NCI-H524 treated with DMSO at 0.1 percent for 48 hours (cell line): ENCODE data around the gene PHACTR1.

Source experiments
- DNase-seq: peaks from one replicate; lab custom pipeline; 2025; lab: John Stamatoyannopoulos, UW

Gene PHACTR1

DNA sequence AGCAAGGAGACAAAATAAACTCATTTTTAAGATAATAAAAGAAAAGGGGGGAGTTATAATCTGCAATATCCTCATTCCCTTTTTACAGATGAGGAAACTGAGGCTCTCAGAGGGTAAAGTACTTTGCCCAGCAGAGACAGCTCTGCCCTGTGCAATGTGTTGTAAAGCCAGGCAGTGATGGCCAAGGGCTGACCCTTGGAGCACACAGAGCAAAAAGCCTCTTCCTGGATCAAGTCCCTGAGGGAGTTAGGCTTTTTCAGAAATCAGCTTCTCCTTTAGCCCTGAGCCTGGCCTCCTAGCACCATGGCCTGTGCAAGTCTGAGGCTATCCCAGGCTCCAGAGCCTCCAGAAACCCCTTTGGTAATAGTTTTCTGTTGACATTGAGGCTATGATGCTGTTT, 234.8 kb downstream of the PHACTR1 start:
- no peak for DNase-seq

DNA sequence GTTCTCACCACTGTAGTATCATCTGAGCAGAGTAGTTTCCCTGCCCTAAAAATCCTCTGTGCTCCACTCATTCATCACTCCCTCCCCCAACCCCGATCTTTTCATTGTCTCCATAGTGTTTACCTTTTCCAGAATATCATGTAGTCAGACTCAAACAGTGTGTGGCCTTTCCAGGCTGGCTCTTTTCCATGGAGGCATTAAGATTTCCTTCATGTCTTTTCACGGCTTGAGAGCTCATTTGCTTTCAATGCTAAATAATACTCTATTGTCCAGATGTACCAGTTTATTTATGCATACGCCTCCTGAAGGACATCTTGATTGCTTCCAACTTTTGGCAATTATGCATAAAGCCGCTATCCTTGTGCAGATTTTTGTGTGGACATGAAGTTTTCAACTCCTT, 235.8 kb downstream of the PHACTR1 start:
- no peak for DNase-seq

DNA sequence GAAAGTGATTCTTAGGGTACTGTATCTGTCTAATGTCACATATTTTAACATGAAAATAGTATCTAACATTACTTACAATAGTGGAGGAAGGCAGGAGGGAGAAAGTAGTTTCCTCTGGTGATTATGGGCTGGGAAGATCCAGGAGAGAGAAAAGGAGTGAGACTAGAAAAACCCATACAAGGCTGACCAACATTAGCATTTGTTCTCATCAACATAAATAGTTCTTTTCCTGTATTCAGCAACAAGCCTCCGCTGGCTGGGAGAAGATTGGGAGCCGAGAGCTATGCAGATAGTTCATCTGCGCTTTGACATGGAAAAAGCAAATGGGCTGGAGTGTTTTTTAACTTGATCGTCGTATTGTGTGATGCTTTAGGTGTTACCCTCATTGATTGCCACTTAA, 239.4 kb downstream of the PHACTR1 start:
- DNase-seq = no peak

DNA sequence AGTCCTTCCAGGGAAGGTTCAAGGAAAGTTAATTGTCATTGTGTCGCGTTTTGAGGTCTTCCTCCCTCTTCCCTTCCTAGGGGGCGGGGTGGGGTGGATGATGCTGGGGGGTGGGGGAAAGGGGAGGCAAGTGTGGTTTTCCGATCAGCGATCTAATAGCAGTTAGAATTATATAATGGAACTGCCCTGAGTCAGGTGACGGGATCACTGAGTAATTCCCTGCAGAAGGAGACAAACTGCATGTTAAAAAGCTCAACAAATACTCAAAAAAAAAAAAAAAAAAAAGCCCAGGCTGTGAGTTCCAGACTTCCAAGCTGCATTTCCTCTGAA, 240.4 kb downstream of the PHACTR1 start:
- DNase-seq = no peak

DNA sequence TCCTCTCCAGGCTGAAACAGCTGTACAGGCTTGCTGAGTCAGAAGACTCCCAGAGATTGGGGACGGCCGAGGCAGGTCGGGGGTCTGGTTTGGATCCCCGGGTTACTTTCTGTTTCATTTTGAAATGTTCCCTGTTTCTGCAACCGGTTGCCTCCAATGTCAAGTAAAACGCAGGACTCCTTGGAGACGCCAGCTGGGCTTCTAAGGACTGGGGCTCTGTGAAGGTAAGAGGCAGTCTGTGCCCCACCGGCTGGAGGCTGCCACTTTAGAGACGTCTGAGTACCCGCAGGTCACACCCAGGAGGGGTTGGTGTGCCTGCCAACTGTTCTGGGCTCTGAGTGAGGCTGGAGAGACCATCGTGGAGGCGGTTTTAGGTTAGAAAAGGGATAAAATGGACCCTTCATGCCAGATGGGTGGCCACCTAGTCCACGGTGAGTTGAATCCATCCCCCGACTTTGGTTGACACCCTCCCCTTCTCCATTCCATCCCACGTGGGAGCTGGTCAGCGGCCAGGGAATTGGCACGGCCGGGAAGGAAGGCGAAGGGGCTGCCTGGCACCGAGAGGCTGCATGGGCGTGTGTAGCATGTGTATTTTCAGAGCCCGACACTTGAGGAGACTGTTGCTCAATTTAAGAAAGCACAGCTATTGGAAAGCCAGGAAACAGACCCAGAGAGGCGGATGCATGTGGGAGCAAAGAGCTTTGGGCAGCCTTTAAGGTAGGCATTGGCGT, 240.9 kb downstream of the PHACTR1 start:
- peak; percentile 65 for DNase-seq

DNA sequence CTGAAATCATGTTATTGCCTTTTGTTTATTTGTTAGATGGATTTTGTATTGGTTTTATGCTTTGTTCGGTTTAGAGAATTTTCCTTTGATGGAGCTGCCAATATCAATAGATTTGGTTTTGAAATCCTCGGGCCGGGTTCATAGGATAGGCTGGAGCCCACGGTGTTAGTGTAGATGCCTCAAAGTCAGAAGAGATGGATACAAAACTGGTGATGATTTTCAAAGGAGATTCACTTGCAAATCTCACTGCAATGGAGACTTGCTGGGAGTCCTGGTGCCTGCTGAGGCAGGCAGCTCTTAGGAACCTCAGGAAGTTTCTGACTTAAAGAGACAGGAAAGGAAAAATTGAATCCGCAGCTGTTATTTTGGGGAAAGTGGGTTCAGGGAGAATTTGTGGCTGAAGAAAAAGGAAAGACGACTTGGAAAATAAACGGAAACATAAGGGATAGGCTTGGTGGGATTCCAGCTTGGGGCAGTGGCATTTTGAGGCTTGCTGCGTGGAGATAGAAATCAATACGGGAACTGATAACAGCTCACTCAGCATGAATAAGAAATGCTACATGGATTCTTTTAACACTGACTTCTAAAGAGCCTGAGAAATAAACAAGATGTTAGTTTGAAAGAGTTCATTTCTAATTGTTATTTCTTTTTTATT, 241.6 kb downstream of the PHACTR1 start:
- no peak for DNase-seq

DNA sequence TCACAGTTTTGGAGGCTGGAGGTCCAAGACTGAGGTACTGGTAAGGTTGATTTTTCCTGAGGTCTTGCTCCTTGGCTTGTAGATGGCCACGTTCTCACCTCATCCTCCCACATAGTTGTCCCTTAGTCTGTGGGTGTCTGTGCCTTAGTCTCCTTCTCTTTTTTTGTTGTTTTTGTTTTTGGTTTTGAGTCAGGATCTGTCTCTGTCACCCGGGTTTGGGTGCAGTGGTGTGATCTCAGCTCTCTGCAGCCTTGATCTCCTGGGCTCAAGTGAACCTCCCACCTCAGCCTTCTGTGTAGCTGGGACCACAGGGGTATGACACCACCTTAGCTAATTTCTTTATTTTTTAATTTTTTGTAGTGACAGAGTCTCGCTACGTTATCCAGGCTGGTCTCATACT, 245.2 kb downstream of the PHACTR1 start:
- no peak for DNase-seq

DNA sequence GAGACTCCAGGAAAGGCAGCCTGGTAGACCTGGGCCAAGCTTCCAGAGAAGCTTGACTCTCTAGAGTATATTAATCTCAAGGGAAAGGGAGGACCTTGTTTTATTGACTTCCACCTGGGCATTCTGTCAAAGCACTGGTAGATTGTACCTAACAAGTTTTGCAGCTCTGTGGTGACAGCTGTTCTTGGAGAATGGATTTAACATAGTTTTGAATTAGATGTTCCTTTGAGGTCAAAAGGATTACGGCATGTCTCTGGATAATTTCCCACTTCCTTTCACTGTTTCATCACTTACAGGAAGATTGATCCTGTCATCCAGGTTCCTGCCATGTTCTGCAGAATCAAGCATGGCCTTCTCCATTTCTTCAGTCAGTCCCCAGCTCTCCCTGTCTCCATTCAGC, 246.0 kb downstream of the PHACTR1 start:
- DNase-seq = no peak

DNA sequence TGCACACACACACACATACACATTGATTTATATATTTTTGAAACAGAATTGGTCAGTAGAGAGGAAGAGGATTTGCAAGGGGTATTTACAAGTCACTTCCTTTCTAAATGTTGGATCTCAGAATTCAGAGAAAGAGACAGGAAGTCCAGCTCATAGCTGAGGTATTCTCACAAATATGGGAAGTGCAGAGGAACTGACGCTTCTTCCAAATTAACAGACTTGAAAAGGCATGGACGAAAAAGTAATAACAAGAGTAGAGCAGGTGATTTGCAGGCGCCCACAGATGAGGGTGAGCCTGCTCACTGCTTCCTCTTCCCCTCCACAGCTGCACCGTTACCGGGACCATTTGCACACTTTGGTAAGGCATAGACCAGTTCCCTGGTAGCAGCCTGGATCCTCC, 246.4 kb downstream of the PHACTR1 start:
- no peak for DNase-seq

DNA sequence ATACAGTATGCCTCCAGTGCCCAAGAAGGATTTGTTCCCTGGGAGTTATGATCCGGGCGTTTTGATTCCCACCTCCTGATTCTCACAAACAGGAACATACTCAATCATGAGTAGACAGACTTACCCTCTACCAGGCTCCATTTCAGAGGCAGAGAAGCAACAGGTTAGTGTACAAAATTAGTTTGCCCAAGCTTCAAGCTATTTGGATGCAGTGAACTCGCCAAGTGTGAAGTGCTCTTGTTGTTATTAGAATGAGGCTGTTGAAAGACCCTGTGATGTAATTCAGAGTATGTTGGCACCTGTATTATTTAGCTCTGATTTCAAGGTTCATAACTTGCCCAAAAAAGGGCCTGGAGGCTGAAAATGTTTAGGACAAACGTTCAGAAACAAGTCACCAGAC, 247.0 kb downstream of the PHACTR1 start:
- no peak for DNase-seq

DNA sequence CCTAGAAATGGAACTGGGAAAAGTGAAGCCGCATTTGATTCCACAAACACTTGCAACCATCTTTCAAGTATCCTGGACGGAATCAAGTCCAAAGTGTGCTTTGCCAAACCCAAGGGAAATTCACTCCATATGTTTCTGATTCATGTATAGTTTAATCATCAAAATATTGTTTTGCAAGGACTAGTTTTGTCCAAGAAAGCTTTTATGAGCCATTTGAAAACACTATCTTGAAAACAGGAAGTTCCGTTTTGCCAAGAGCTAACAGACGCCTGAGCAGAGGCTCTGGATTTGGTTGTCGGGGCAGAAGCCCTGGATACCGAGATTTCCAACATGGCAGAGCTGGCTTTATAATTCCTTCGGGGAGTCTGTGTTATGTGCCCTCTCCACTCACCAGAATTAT, 251.1 kb downstream of the PHACTR1 start:
- no peak for DNase-seq

DNA sequence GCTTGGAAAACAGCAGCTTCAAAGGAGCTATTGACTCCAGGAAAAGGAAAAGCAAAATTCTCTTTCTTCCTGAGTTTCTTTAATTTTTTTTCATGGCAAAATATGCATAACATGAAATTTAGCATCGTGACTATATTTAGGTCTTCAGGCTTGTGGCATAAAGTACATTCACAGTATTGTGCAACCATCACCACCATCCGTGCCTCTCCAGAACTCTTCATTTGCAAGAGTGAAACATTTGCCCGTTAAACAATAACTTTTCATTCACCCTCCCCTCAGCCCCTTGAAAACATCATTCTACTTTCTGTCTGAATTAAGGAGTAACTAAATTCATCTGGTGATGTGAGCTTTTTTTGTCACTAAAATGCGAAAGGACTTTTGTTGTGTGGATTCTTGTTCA, 251.7 kb downstream of the PHACTR1 start:
- no peak for DNase-seq

DNA sequence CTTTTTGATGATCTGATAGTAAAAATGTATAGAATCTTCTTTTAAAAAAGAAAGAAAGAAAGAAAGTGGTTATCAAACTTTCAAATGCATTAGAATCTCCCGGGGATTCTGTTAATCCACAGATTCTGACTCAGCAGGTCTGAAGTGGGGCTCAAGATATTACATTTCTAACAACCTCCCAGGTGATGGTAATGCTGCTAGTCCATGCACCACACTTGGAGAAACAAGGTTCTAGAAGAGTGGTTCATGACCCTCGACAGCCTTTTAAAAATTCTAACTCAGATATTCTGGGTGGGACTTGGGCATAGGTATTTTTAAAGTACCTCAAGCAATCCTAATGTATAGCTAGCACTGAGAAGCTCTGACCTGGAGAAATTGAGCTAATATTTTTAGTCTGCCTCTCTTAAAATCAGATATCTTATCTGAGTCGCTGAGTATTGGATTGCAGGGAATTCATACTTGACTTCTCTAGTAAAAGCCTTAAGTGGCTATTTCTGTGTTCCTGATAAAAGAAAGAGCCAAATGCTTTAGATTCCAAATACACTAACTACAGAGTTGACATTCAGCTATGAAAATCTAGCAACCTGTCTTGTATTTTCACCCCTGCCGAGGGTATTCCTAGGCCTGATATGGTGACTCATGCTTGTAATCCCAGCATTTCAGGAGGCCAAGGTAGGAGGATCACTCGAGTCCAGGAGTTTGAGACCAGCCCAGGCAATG, 252.4 kb downstream of the PHACTR1 start:
- DNase-seq = no peak

DNA sequence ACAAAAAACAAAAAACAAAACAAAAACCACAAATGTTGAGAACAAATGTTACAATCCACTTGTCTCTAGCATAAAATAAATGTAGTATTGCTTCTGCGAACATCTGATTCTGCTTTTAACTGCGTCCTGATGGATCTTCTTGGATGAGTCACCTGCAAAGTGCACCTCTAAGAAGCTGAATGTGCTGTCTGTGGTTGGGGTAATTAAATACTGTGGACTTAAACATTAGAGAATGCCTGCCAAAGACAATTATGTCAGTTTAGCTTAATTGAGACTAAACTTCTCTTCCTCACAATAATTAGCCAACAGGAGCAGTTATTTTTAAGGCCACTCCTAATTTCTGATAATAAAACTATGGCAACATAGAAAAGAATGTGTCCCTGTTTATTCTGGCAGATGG, 253.4 kb downstream of the PHACTR1 start:
- DNase-seq = no peak

DNA sequence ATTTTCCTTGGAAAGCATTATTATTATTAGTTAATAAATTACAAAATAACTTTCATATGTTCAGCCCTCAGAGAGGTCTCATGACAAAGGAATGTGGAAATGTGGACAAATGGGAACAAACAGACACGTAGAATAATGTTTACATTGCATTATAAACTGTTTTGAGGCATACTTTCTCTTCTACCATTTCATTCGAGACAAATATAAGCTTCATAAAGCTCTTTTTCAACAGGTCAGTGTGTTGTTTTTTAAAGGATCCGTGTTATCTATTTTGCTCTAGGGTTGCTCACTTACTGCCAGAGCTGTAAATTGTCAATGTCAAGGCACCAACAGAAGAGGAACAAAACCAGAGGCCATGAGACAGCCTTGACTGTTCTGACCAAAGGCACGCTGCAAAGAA, 256.8 kb downstream of the PHACTR1 start:
- no peak for DNase-seq

DNA sequence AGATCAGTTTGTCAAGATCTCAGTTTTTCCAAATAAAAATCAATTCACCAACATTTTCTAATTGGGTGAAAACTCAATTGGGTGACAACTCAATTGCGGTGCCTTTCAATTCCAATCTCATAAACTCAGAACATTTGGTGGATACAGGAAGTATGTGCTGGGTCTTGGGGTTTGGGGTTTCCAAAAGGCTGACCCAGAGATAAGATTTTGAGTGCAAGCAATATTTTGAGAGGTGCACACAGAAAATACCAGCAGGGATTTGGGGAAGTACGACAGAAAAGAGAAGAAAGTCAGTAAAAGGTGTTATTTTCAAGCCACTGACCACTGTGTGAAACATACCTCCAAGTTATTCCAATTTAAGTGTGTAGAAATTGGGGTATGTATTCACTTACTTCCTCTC, 258.0 kb downstream of the PHACTR1 start:
- DNase-seq = no peak

DNA sequence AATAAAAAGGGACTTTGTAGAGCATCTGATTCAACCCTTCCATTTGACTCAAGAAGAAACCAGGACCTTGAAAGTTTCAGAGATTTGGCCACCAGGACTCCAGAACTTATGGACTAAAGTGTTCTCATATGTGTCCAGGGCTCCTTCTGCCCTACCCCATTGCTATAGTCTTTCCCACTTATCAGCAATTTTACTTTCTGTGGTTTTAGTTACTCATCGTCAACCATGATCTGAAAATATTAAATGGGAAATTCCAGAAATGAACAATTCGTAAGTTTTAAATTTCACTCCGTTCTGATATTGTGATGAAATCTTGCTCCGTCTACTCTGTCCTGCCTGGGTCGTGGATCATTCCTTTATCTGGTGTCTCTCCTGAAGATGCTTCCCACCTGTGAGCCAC, 259.8 kb downstream of the PHACTR1 start:
- no peak for DNase-seq

DNA sequence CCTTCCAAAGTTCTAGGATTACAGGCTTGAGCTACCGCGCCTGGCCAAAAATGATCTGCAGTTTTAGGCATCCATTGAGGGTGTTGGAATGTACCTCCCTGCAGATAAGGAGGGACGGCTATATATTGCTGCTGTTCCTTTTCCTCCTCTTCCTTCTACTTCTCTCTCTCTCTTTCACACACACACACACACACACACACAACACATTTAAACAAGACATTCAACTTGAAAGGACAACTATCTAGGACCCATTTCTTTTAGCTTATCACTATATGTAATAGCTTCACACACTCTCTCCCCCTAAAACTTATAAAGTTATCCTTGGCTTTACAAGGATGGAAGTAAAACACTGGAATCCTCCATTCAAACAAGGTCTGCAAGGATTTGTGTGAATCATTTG, 260.6 kb downstream of the PHACTR1 start:
- no peak for DNase-seq

DNA sequence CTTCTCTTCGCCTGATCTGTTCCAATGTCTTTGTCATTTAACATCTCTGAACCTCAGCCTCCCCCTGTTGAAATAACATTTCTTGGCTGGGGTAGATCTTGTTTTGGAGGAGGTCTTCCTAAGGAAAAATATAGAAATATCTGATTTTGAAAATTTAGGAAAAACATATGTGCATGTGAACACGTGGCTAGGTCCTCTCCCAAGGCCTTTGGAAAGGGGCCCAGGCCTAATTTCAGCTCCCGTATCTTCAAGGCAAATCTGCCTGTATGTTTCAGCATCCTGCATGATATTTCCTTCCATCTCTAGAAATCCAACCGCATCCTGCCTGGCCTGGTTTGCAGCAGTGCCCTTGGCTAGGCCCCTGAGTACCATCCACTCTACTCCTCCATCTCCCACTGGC, 261.2 kb downstream of the PHACTR1 start:
- no peak for DNase-seq

DNA sequence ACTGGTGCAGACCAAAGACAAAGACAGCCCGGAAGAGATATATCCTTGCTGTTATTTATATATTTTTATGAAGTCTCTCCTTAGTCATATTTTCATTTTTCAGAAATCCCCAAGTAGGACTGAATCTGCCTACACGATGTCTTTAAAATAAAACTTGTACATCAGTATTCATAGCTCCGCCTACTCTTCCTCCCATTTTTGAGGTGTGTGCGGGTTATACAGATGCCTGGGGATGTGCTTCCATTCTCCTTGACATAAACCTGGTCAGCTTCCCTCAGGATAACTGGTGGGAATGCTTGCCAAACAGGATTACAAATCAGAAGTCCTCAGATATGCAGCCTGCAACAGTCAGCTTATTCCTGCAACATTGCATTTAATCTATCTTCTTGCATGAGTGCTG, 264.2 kb downstream of the PHACTR1 start:
- no peak for DNase-seq

DNA sequence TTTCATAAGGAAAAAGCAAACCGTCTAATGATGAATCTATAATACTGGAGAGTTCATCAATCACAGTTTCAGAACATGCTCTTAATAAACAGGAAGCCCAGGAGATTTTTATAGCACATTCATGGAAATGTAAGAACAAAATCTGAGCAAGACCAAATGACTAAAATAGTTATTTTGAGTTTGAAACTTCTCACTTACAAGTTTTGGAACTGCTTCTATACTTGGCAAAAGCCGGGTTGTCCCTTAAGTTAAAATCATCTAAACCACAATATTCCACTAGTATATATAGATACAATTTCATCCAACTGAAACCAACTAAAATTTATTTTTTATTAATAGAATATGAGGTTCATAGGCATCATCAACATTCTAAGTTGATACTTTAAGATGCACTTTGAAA, 268.2 kb downstream of the PHACTR1 start:
- DNase-seq = no peak

DNA sequence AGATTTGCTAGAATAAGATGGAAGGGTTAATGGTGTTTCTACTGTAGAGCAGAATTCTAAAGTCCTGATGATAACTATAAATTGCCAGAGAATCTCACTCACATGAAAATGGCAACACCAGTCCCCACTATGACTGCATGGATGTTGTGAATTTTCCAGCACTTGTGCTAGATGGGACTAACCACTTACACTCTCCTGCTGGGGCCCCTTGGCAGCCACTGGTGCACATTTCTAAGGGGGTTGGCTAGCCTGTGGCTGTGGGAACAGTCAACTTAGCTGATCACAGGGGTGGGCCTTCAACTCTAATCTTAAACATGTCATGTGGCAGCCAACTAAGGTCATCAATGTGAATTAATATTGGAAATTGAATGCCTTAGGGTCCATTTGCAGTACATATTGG, 271.2 kb downstream of the PHACTR1 start:
- DNase-seq = no peak

DNA sequence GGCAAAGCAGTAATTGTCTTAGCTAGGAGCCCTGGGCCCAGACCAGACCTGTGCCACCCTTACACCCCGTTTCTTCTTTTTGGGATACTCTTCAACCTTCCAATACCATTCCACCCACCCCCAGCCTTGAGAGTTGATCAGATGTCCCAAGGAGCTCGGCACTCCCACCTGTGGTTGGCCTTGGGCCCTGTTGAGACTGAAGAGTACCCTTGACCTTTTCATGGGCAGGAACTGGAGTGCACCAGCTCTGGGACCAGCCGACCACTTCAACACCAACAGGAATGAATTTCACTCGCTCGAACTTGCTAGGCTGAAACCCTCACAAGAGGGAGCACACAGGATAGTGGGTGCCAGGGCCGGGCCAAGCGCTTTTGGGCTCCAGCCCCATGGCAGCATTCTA, 273.6 kb downstream of the PHACTR1 start:
- DNase-seq = no peak

DNA sequence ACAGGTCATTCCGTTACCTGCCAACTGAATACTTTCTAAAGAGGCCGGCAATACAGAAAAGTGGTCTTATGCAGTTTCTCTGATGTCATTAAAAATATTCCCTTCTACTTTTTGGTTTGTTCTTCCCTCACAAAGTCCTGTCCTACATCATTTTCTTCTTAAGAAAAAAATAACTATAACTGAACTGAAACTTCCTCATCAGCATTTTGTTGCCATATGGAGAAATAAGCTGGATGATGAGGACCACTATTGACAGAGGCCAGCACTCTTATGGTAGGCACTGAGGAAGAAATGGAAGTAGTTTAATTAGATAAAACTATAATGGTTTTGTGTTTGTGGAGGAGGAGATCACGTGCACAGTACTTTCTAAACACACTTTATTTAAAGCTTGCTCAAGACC, 274.9 kb downstream of the PHACTR1 start:
- DNase-seq = no peak
